T1000 (cell line): ENCODE data around the gene CDH16.
A peak's percentile ranks its signal among the peaks of the same experiment; 100 is the strongest.
"Not testable (repeated sequence)": the region's sequence is repeated elsewhere in the genome, so short reads cannot be mapped to it uniquely, and the experiment has no call there.

ENCODE experiments used
- DNase-seq: peaks from one replicate; lab custom pipeline; 2025; ENCODE audit warnings: mixed read lengths; lab: John Stamatoyannopoulos, UW

CDH16 gene

GRCh38 chr16:66918803-66919568 is at the start of gene CDH16:
TSS of gene CDH16 (minus strand) at chr16:66918885. CDS start at chr16:66918065, 820 bp downstream.
- DNase-seq: no peak

- no peak for DNase-seq
Observed at GRCh38 chr16:66964049-66964448, 45.4 kb upstream of the CDH16 start.

- no peak for DNase-seq
Observed at GRCh38 chr16:66961914-66962313, 43.2 kb upstream of the CDH16 start.

- DNase-seq: no peak
Observed at GRCh38 chr16:66961065-66961744, 42.5 kb upstream of the CDH16 start, which contains the start of gene CES3. TSS of gene CES3 (plus strand) at chr16:66961266. CDS start at chr16:66961308, 42 bp downstream.

- no peak for DNase-seq
Observed at GRCh38 chr16:66960270-66960669, 41.6 kb upstream of the CDH16 start.

GRCh38 chr16:66959704-66960161 is 41.0 kb upstream of the CDH16 start:
- DNase-seq: no peak

GRCh38 chr16:66958857-66959703 is 40.4 kb upstream of the CDH16 start:
- DNase-seq: no peak

- not testable (repeated sequence) for DNase-seq
Observed at GRCh38 chr16:66956154-66956457, 37.4 kb upstream of the CDH16 start.

GRCh38 chr16:66955363-66956153 is 36.9 kb upstream of the CDH16 start:
- not testable (repeated sequence) for DNase-seq

GRCh38 chr16:66954097-66954659 is 35.5 kb upstream of the CDH16 start:
- peak; percentile 29 for DNase-seq

- DNase-seq: no peak
Observed at GRCh38 chr16:66953462-66954096, 34.9 kb upstream of the CDH16 start.

GRCh38 chr16:66952430-66953110 is 33.9 kb upstream of the CDH16 start:
- no peak for DNase-seq

- no peak for DNase-seq
Observed at GRCh38 chr16:66950971-66951790, 32.5 kb upstream of the CDH16 start.

GRCh38 chr16:66950437-66950836 is 31.8 kb upstream of the CDH16 start:
- no peak for DNase-seq

- DNase-seq: no peak
Observed at GRCh38 chr16:66949472-66949871, 30.8 kb upstream of the CDH16 start.

GRCh38 chr16:66948837-66949225 is 30.1 kb upstream of the CDH16 start:
- DNase-seq: no peak

- no peak for DNase-seq
Observed at GRCh38 chr16:66948134-66948836, 29.6 kb upstream of the CDH16 start.

- DNase-seq: peak; percentile 49
Observed at GRCh38 chr16:66947302-66948065, 28.8 kb upstream of the CDH16 start.
